Rectal smooth muscle tissue (tissue), 1 donor: ENCODE data around the gene PPIA.
"Not testable (repeated sequence)": the region's sequence is repeated elsewhere in the genome, so short reads cannot be mapped to it uniquely, and the experiment has no call there.

Experiments used
- H3K27ac ChIP-seq: one replicate; pipeline ENCODE4 v1.7.0; 2013; ENCODE audit warnings: low read depth, low read length, inconsistent platforms
- H3K27me3 ChIP-seq: one replicate; pipeline ENCODE4 v1.7.0; 2013; ENCODE audit warnings: low read length; ENCODE audit not compliant: control insufficient read depth, insufficient read depth
- H3K36me3 ChIP-seq: one replicate; pipeline ENCODE4 v1.7.0; 2013; ENCODE audit warnings: low read length; ENCODE audit not compliant: control insufficient read depth, insufficient read depth
- H3K4me1 ChIP-seq: one replicate; pipeline ENCODE4 v1.7.0; 2013; ENCODE audit warnings: low read length; ENCODE audit not compliant: control insufficient read depth, insufficient read depth
- H3K4me3 ChIP-seq: one replicate; pipeline ENCODE4 v1.7.0; 2013; ENCODE audit warnings: low read length
- H3K9ac ChIP-seq: one replicate; pipeline ENCODE4 v1.7.0; 2013; ENCODE audit warnings: low read length

The PPIA gene

DNA sequence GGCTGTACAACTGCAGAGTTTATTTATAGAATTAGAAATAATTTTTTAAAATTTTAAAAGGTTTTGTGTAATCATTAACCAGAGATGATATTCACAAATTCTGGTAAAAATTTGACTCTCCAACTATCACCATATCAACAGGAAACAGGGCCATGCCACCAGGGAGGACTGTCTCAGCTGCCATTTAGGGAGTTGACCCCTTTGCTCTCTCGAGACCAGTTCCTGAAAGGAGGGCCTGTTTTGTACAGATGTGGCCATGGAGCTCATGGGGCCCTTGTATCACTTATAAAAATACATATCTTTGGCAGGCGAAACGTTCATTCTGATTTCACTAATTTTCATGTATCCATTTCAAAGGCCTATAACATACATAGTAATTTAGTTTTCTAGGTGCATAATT is 31.1 kb downstream of the PPIA start:
- Histone ChIP-seq H3K4me1 (no peaks in the 10 kb centered on the region), H3K27ac (no peak overlapping the region), H3K27me3 (no peaks in the 10 kb centered on the region), H3K36me3 (peaks cover 16% of the 10 kb centered on the region), H3K4me3 (no peak overlapping the region), H3K9ac (no peak overlapping the region)

DNA sequence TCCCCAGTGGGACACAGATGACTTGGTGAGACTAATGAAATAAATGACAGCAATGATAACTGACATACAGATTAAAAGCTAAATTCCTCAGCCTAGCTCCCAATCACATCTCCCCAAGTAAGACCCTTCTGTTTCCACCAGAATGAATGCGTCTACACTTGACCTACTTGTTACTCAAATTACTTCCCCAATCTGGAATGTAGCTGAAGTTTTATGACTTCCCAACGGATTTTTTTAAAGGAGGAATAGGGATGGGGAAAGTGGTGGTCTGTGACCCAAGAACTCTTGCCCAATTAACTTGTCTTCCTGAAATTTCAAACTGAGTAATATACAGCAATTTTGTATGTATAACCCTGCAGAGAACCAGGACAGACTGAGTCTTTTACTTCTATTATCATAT is 42.3 kb downstream of the PPIA start:
- Histone ChIP-seq H3K36me3 (peaks cover 6% of the 10 kb centered on the region), H3K4me3 (no peak overlapping the region), H3K27me3 (no peaks in the 10 kb centered on the region), H3K9ac (no peak overlapping the region), H3K27ac (no peak overlapping the region), H3K4me1 (peaks cover 5% of the 10 kb centered on the region)

DNA sequence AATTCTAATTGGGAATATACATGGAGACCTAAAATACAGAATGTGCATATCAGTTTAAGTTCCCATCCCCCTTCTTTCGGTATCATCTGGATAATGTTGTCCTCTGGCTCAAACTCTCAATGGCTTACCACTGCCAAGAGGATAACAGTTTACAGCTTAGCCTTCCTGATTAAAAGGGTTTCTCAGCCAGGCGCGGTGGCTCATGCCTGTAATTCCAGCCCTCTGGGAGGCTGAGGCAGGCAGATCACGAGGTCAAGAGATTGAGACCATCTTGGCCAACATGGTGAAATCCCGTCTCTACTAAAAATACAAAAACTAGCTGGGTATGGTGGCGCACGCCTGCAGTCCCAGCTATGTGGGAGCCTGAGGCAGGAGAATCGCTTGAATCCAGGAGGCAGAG is 46.2 kb downstream of the PPIA start:
- not testable (repeated sequence) for H3K9ac ChIP-seq, H3K27me3 ChIP-seq, H3K27ac ChIP-seq, H3K4me3 ChIP-seq, H3K36me3 ChIP-seq, H3K4me1 ChIP-seq

DNA sequence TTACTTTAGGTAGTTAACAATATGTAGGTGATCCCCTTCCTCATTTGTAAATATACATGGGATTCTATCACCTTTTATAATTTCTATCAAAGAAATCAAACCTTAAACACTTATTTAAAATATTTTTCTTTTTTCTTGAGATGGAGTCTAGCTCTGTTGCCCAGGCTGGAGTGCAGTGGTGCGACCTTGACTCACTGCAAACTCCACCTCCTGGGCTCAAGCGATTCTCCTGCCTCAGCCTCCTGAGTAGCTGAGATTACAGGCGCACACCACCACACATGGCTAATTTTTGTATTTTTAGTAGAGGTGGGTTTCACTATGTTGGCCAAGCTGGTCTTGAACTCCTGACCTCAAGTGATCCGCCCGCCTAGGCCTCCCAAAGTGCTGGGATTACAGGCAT is 47.0 kb downstream of the PPIA start:
- not testable (repeated sequence) for H3K9ac ChIP-seq, H3K4me3 ChIP-seq, H3K27me3 ChIP-seq, H3K27ac ChIP-seq, H3K4me1 ChIP-seq, H3K36me3 ChIP-seq

DNA sequence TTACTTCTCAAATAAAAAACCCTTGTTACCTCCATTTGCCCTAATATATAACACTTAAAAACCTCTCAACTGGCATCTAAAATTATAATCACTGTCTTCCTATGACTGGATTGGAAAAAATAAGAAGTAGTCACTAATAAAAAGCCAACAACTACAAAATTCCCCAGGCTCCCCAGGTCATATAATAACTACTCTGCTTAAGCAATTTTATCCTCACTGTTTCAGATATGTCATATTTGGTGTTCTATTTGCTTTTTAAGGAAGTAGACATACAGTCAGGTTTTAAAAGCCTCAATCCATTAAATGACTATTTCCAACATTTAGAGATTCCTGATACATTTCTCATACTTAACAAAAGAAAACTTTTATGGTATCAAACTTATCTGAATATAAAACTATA is 49.0 kb downstream of the PPIA start:
- H3K36me3 ChIP-seq: no peaks in the 10 kb centered on the region
- no peak overlapping the region for H3K4me3 ChIP-seq
- H3K27me3 ChIP-seq: no peaks in the 10 kb centered on the region
- peaks cover 10% of the 10 kb centered on the region for H3K4me1 ChIP-seq
- H3K9ac ChIP-seq: no peak overlapping the region
- H3K27ac ChIP-seq: no peak overlapping the region

DNA sequence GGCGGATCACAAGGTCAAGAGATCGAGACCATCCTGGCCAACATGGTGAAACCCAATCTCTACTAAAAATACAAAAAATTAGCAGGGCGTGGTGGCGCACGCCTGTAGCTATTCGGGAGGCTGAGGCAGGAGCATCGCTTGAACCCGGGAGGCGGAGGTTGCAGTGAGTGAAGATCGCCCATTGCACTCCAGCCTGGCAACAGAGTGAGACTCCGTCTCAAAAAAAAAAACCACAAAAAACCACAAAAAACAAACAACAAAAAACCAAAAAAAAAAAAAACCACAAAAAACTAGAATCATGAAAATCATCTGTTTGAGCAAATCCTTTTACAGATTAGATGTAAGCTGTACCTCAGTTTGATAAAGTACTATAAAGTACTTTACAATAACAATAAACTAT is 49.9 kb downstream of the PPIA start:
- H3K36me3 ChIP-seq, H3K9ac ChIP-seq, H3K27me3 ChIP-seq: not testable (repeated sequence)
- Histone ChIP-seq H3K4me3 (peak overlapping the region; percentile 71), H3K4me1 (peaks cover 10% of the 10 kb centered on the region), H3K27ac (peak overlapping the region; percentile 93)

DNA sequence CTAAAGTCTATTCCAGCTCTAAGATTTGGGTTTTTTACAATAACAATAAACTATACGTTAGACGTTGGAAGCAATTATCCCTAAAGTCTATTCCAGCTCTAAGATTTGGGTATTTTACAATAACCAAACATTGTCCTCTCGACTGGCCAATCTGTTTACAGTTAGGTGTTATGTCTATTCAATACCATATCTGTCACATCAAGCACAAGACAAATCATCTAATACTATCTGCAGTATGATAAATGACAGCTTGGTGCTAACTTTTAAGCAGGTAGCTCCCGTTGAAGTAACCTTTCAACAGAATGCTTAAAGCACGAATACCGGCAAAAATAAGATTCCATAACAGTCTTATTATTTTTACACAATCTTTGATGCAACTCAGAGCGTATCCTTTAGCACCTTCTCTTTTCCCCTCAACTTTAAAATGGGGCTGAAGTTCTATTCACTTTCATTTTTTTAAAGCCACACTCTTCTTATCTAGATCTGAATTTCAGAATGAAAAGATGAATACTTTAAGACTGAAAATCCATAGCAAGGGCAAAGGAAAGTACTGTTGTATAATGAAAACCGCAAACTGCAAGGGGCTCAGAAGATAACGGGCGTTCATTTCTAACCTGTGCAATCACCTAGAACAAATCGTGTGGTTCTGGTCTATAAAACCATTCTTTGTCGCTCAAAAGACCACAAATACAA is 50.5 kb downstream of the PPIA start:
- H3K27me3 ChIP-seq: no peaks in the 10 kb centered on the region
- peak overlapping the region; percentile 95 for H3K9ac ChIP-seq
- H3K4me1 ChIP-seq: peaks cover 10% of the 10 kb centered on the region
- no peaks in the 10 kb centered on the region for H3K36me3 ChIP-seq
- peak overlapping the region; percentile 71 for H3K4me3 ChIP-seq
- peak overlapping the region; percentile 93 for H3K27ac ChIP-seq

DNA sequence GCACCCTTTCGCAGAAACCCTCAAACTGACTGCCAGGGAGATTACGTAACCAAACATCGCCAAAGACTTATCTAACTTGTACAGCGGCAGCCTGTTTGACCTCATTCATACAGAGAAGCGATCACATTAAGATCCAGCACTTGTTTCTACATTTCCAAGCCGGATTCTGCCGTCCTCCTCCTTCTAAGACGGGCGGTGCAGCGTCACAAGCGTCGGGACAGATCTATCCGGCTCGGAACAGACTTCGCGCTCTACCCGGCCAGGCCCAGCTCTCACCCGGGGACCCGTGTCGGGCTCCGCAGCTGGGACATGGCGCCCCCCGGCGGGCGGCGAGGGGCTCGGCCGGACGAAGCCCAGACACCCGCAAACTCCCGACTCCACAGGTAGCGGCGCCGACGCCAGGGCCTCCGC is 51.0 kb downstream of the PPIA start:
- peak overlapping the region; percentile 71 for H3K4me3 ChIP-seq
- H3K9ac ChIP-seq: peak overlapping the region; percentile 95
- H3K27ac ChIP-seq: peak overlapping the region; percentile 93
- no peaks in the 10 kb centered on the region for H3K36me3 ChIP-seq
- H3K4me1 ChIP-seq: peaks cover 8% of the 10 kb centered on the region
- no peaks in the 10 kb centered on the region for H3K27me3 ChIP-seq

DNA sequence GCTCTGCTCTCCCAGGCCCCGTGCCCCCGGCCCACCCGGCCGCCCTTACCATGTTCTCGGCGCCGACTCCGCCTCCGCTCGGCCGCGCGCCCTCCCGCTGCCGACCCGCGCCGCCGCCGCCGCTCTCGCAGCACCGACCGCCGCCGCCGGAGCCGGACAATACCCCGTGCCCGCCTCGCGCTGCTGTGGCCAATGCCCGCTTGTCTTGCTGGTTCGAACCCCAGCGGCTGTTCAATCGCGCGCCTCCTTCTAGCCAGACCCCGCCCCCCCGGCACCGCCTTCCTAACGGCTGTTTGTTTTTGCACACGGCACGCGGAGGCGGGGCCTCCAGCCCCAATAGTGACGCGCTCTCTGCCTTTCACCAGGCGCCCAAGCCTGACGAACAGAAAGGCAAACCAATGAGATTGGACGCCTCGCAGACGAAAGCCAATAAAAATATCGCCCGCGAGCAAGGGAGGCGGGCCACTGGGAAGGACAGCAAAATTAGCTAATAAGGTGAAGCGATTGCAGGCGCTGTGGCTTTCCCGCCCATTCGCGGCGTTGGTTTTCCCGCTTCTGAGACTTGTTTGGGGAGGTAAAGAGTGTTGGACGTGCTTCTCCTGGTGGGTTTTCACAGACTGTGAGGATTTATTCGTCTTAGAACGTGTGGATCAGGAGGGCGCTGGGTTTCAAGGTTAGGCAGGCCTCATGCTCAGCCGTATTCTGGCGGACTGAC is 51.6 kb downstream of the PPIA start, which contains the start of gene H2AZ2:
Gene H2AZ2 (minus strand): TSS at position 168 of the 715 bp plus-strand sequence. CDS start 116 bp downstream, at position 52.
- Histone ChIP-seq H3K4me1 (peaks cover 5% of the 10 kb centered on the region), H3K27me3 (no peaks in the 10 kb centered on the region), H3K9ac (peak within 1 kb of the TSS; percentile 98), H3K27ac (peak within 1 kb of the TSS; percentile 97), H3K4me3 (peak within 1 kb of the TSS; percentile 98), H3K36me3 (no peaks in the 10 kb centered on the region)

DNA sequence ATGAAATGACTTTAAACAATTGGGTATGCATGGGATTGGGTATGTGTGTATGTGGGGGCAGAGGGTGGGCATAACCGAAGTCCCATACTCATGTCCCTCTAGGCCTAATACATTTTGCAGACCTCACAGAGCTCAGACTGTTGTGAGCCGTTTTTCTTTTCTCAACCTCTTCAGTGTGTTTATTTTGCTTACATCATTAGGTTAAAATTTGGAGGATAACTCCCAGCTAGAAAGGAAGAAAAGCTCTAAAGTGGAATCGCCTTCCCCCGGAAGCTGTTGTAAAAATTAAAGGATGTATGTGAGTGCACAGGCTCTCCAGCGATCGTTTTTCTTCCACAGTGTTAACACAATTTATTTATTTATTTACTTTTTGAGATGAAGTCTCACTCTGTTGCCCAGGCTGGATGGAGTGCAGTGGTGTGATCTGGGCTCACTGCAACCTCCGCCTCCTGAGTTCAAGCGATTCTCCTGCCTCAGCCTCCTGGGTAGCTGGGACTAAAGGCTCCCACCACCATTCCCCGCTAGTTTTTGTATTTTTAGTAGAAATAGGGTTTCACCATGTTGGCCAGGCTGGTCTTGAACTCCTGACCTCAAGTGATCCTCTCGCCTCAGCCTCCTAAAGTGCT is 52.9 kb downstream of the PPIA start:
- no peak overlapping the region for H3K27ac ChIP-seq
- no peak overlapping the region for H3K9ac ChIP-seq
- peak overlapping the region; percentile 98 for H3K4me3 ChIP-seq
- no peaks in the 10 kb centered on the region for H3K36me3 ChIP-seq
- H3K4me1 ChIP-seq: peaks cover 5% of the 10 kb centered on the region
- no peaks in the 10 kb centered on the region for H3K27me3 ChIP-seq

DNA sequence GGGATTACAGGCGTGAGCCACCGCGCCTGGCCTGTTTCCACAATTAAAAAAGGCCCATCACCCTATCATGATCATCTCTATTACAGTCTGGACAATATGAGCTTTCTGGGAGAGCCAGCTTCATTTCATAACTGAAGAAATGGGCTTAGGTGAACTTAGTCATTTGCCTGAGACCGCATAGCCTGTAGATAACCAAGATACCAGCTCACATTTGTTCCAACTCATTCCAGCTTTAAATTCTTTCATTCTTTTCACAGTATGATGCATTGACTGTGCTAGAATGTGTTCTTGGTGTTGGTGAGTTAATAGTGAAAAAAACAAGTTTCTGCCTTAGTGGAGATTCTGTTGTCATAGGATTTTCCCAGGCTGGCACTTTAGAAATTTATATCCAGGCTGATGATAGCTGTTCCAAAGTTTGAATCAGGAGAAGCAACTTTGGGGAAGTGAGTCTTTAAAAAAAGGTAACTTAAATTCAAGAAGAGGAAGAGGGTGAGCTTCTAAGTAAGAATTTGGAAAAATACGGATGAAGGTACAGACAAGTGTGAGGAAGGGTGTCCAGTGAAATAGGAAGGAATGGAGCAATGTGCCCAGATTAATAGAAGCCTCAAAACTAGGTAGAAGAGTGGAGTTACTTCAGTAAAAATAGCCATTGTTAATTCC is 53.5 kb downstream of the PPIA start:
- Histone ChIP-seq H3K36me3 (no peaks in the 10 kb centered on the region), H3K9ac (no peak overlapping the region), H3K4me1 (peaks cover 5% of the 10 kb centered on the region), H3K27ac (no peak overlapping the region), H3K4me3 (no peak overlapping the region), H3K27me3 (no peaks in the 10 kb centered on the region)

DNA sequence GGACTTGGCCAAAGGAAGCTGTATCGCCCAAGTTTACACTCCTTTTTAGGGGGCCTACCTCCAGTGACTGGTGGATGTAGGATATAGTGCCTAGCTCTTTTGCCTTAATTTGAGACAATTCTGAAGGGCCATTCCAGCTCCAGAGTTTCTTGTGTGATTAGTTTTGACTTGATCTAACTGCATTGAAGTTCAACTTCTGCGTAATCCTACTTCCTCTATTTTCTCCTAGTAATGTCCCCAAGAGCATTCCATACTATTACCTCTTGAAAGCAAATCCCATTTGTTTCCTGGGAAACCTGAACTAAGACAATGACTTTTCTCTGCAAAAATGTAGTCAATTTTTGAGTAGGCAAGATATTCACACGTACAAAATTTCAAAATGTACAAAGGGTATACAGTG is 56.1 kb downstream of the PPIA start:
- Histone ChIP-seq H3K27me3 (no peaks in the 10 kb centered on the region), H3K4me3 (no peak overlapping the region), H3K4me1 (peaks cover 5% of the 10 kb centered on the region), H3K9ac (no peak overlapping the region), H3K36me3 (no peaks in the 10 kb centered on the region), H3K27ac (no peak overlapping the region)
